Measurements from ENCODE around the gene SHISAL2A. TPM values are rescaled to one million over a fixed set of nuclear protein-coding genes. Genes with fewer than 3 reads are reported as not detected.

SHISAL2A gene
- total RNA-seq: 10 to 100 TPM; 11.3 to 11.4 TPM

- Mint-ChIP-seq H3K27ac (peak within 1 kb of the TSS; percentile 86), H3K4me1 (ENCODE audit: low read depth) (peaks cover 56% of the 10 kb centered on the region), H3K9me3 (no peaks in the 10 kb centered on the region), H3K4me3 (peak within 1 kb of the TSS; percentile 83), H3K27me3 (ENCODE audit: low read depth) (no peaks in the 10 kb centered on the region), H3K36me3 (ENCODE audit: low read depth) (peaks cover 1% of the 10 kb centered on the region)
- intact Hi-C loops (cut with micrococcal nuclease): loop anchor here (1.0 kb wide), 1 partner anchor 31 kb away; the partner anchor contains the start of gene GPX7
- CTCF ChIA-PET: interaction anchor here (0.9 to 1.3 kb wide), 2 partner anchors 29 to 217 kb away, joined by 3 to 4 read pairs; no protein-coding TSS in a partner anchor
- peak; percentile 73 for DNase-seq
These were observed at the start of gene SHISAL2A for GRCh38 chr1:52632732-52633290. SHISAL2A (plus strand) TSS chr1:52633168; CDS start chr1:52633494, 326 bp downstream.

DNA sequence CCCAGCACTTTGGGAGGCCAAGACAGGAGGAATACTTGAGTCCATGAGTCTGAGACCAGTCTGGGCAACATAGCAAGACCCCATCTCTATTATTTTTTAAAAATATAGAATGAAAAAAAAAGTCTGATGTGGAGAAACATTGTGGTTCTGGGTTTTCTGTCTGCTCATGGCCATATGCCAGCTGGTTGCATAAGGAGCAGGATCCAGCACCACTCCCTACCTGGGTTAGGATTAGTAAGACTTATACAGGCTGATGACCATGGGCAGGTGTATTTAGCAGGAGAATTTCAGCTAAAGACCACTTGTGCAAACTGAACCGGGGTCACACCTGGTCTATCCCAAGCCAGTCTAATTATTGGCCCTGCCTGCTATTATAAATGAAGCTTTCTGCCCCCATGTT is 47.5 kb upstream of the SHISAL2A start:
- no peak overlapping the region for H3K4me3 Mint-ChIP-seq
- CTCF ChIA-PET: no interaction called here
- intact Hi-C loops (cut with micrococcal nuclease): no loop called here
- no peak overlapping the region for H3K27ac Mint-ChIP-seq
- H3K36me3 Mint-ChIP-seq (ENCODE audit: low read depth): no peaks in the 10 kb centered on the region
- no peak for DNase-seq
- no peaks in the 10 kb centered on the region for H3K27me3 Mint-ChIP-seq (ENCODE audit: low read depth)
- H3K4me1 Mint-ChIP-seq (ENCODE audit: low read depth): no peaks in the 10 kb centered on the region
- H3K9me3 Mint-ChIP-seq: no peaks in the 10 kb centered on the region

DNA sequence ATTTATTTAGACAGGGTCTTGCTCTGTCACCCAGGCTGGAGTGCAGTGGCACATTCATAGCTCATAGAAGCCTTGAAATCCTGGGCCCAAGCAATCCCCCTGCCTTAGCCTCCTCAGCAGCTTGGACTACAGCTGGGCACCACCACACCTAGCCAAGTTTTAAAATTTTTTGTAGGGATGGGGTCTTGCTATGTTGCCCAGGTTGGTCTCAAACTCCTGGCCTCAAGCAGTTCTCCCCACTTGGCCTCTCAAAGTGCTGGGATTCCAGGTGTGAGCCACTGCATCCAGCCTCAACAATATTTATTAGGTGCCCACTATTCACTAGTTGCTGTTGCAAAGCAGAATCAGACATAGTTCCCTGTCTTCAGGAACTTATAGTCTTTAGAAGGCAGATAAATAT is 44.9 kb upstream of the SHISAL2A start:
- no peak for DNase-seq
- CTCF ChIA-PET: no interaction called here
- no peaks in the 10 kb centered on the region for H3K4me1 Mint-ChIP-seq (ENCODE audit: low read depth)
- no peaks in the 10 kb centered on the region for H3K27me3 Mint-ChIP-seq (ENCODE audit: low read depth)
- H3K36me3 Mint-ChIP-seq (ENCODE audit: low read depth): no peaks in the 10 kb centered on the region
- H3K27ac Mint-ChIP-seq: no peak overlapping the region
- no peaks in the 10 kb centered on the region for H3K9me3 Mint-ChIP-seq
- no peak overlapping the region for H3K4me3 Mint-ChIP-seq
- intact Hi-C loops (cut with micrococcal nuclease): no loop called here

GRCh38 chr1:52588535-52588934 is 44.4 kb upstream of the SHISAL2A start:
- Mint-ChIP-seq H3K9me3 (no peaks in the 10 kb centered on the region), H3K27me3 (ENCODE audit: low read depth) (no peaks in the 10 kb centered on the region), H3K4me3 (no peak overlapping the region), H3K4me1 (ENCODE audit: low read depth) (no peaks in the 10 kb centered on the region), H3K36me3 (ENCODE audit: low read depth) (no peaks in the 10 kb centered on the region), H3K27ac (no peak overlapping the region)
- no peak for DNase-seq
- CTCF ChIA-PET: no interaction called here
- intact Hi-C loops (cut with micrococcal nuclease): no loop called here

DNA sequence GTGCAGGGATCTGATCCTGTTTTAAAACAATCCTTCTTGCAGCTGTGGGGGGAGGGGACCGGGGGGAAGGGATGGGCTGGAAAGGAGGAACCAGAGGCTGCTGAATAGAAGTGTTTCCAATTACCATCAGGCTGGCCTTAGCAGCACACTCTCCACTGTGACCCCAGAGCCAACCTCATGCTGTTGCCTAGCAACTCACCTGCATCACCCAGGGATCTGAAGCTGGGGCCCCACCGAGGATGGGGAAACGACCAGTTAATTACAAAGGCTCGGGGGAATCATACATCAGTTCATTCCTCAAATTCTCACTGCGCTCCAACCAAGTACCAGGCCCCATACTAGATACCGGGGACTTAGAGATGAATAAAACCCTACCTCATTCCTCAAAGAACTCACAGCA is 42.7 kb upstream of the SHISAL2A start:
- no peak for DNase-seq
- intact Hi-C loops (cut with micrococcal nuclease): no loop called here
- H3K4me1 Mint-ChIP-seq (ENCODE audit: low read depth): no peaks in the 10 kb centered on the region
- H3K27me3 Mint-ChIP-seq (ENCODE audit: low read depth): no peaks in the 10 kb centered on the region
- no peaks in the 10 kb centered on the region for H3K36me3 Mint-ChIP-seq (ENCODE audit: low read depth)
- H3K4me3 Mint-ChIP-seq: no peak overlapping the region
- H3K9me3 Mint-ChIP-seq: no peaks in the 10 kb centered on the region
- no peak overlapping the region for H3K27ac Mint-ChIP-seq
- CTCF ChIA-PET: no interaction called here

GRCh38 chr1:52592637-52593323 is 40.2 kb upstream of the SHISAL2A start:
- Mint-ChIP-seq H3K4me1 (ENCODE audit: low read depth) (no peaks in the 10 kb centered on the region), H3K36me3 (ENCODE audit: low read depth) (no peaks in the 10 kb centered on the region), H3K4me3 (no peak overlapping the region), H3K27me3 (ENCODE audit: low read depth) (no peaks in the 10 kb centered on the region), H3K9me3 (no peaks in the 10 kb centered on the region), H3K27ac (no peak overlapping the region)
- DNase-seq: no peak
- intact Hi-C loops (cut with micrococcal nuclease): no loop called here
- CTCF ChIA-PET: interaction anchor here (0.6 to 1.3 kb wide), 2 partner anchors 11 to 127 kb away, joined by 3 to 4 read pairs; no protein-coding TSS in a partner anchor

GRCh38 chr1:52593495-52593894 is 39.5 kb upstream of the SHISAL2A start:
- CTCF ChIA-PET: interaction anchor here (0.6 to 1.3 kb wide), 3 partner anchors 10 to 128 kb away, joined by 3 to 4 read pairs (median 3); no protein-coding TSS in a partner anchor
- Mint-ChIP-seq H3K4me3 (no peak overlapping the region), H3K27ac (no peak overlapping the region)

DNA sequence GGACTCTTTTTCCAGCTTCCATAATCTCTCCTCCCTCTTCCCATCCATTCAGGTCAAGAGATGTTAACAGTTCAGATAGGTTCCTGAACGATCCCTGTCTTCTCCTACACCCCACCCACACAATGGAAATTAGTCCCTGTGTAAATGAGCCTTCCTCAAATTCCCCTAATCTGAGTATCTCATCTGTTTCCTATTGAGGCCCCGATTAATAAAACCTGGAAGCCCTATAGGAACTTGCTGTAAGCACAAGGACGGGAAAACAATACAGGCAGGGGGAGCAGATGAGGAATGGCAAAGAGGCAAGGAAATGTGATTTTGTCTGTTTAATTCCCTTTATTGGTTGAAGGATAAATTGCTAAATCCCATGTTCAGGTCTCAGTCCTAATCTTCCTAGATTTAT is 37.9 kb upstream of the SHISAL2A start:
- DNase-seq: no peak
- no peaks in the 10 kb centered on the region for H3K27me3 Mint-ChIP-seq (ENCODE audit: low read depth)
- no peak overlapping the region for H3K4me3 Mint-ChIP-seq
- intact Hi-C loops (cut with micrococcal nuclease): no loop called here
- CTCF ChIA-PET: no interaction called here
- no peaks in the 10 kb centered on the region for H3K36me3 Mint-ChIP-seq (ENCODE audit: low read depth)
- no peak overlapping the region for H3K27ac Mint-ChIP-seq
- no peaks in the 10 kb centered on the region for H3K9me3 Mint-ChIP-seq
- H3K4me1 Mint-ChIP-seq (ENCODE audit: low read depth): no peaks in the 10 kb centered on the region

More at GRCh38 chr1:52593495-52593894, 39.5 kb upstream of the SHISAL2A start:
- intact Hi-C loops (cut with micrococcal nuclease): no loop called here
- Mint-ChIP-seq H3K9me3 (no peaks in the 10 kb centered on the region), H3K27me3 (ENCODE audit: low read depth) (no peaks in the 10 kb centered on the region), H3K4me1 (ENCODE audit: low read depth) (no peaks in the 10 kb centered on the region), H3K36me3 (ENCODE audit: low read depth) (no peaks in the 10 kb centered on the region)
- no peak for DNase-seq

DNA sequence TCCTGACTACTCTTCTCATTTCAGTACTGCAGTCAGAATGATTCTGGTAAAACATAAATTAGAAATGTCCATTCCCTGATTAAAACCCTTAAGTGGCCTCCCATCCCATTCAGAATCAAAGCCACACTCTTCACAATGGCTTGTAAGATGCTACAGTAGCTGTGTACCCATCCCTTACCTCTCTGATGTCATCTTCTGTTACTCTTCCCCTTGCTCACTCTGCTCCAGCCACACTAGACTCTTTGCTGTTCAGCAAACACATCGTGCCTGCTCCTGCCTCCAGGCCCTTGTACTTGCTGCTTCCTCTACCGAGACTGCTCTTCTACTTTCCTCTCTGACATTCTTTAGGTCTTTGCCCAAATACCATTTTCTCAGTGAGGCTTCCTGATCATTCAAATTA is 35.1 kb upstream of the SHISAL2A start:
- Mint-ChIP-seq H3K36me3 (ENCODE audit: low read depth) (peaks cover 2% of the 10 kb centered on the region), H3K9me3 (no peaks in the 10 kb centered on the region), H3K27ac (no peak overlapping the region), H3K27me3 (ENCODE audit: low read depth) (no peaks in the 10 kb centered on the region), H3K4me1 (ENCODE audit: low read depth) (peaks cover 11% of the 10 kb centered on the region), H3K4me3 (no peak overlapping the region)
- DNase-seq: no peak
- intact Hi-C loops (cut with micrococcal nuclease): no loop called here
- CTCF ChIA-PET: no interaction called here

DNA sequence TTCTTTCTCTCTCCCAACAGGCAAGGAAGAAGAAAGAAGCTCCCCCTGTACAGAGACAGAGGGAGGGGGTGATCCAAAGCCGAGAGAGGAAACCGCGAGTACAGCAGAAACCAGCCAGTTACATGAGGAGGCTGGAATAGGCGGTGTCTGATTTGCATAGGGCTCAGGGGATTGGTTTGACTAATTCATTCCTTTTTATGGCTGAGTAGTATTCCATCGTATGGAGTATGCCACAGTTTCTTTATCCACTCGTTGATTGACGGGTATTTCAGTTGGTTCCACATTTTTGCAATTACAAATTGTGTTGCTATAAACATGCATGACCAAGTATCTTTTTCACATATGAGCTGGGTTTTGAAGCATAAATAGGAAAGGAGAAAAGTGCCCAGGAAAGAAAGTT is 34.2 kb upstream of the SHISAL2A start:
- no peak for DNase-seq
- no peak overlapping the region for H3K4me3 Mint-ChIP-seq
- intact Hi-C loops (cut with micrococcal nuclease): no loop called here
- H3K27me3 Mint-ChIP-seq (ENCODE audit: low read depth): no peaks in the 10 kb centered on the region
- CTCF ChIA-PET: no interaction called here
- H3K36me3 Mint-ChIP-seq (ENCODE audit: low read depth): peaks cover 4% of the 10 kb centered on the region
- no peak overlapping the region for H3K27ac Mint-ChIP-seq
- H3K4me1 Mint-ChIP-seq (ENCODE audit: low read depth): peaks cover 19% of the 10 kb centered on the region
- no peaks in the 10 kb centered on the region for H3K9me3 Mint-ChIP-seq

DNA sequence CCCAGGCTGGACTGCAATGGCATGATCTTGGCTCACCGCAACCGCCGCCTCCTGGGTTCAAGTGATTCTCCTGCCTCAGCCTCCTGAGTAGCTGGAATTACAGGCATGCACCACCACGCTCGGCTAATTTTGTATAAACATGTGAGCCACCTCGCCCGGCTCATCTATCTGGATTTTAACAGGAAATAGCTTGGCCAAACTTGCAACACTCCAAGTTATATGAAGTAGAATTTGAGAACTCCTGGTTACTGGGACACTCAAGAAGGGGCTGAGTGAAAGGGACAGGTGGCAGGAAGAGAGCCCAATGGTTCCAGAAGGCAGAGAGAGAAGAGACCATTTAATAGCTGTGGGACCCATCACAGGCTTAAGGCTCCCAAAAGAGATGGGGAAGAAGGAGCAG is 33.7 kb upstream of the SHISAL2A start:
- DNase-seq: no peak
- Mint-ChIP-seq H3K27me3 (ENCODE audit: low read depth) (no peaks in the 10 kb centered on the region), H3K4me3 (no peak overlapping the region), H3K4me1 (ENCODE audit: low read depth) (peaks cover 24% of the 10 kb centered on the region), H3K36me3 (ENCODE audit: low read depth) (peaks cover 5% of the 10 kb centered on the region), H3K9me3 (no peaks in the 10 kb centered on the region), H3K27ac (no peak overlapping the region)
- intact Hi-C loops (cut with micrococcal nuclease): no loop called here
- CTCF ChIA-PET: no interaction called here

DNA sequence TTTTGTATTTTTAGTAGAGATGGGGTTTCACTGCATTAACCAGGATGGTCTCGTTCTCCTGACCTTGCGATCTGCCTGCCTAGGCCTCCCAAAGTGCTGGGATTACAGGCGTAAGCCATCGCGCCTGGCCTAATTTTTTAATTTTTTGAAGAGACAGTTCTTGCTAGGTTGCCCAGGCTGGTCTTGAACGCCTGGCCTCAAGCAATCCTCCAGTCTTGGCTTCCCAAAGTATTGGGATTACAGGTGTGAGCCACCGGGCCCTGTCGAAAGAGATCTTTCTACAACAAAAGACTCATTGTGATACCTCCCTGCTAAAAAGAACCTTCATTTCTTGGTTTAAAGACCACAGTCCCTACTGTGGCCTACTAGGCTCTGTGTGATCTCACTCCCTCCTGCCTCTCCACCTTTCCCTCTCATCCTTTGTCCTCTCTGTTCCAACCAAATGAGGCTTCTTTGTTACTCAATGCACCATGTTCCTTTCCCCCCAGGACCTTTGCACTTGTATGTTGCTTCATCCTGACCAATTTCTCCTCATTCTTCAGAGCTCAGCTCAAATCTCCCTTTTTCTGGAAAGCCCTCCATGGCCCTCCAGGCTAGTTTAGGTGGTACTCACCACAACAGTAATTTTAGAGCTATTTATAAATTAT is 32.3 kb upstream of the SHISAL2A start:
- intact Hi-C loops (cut with micrococcal nuclease): no loop called here

More for the DNA sequence above, 32.3 kb upstream of the SHISAL2A start:
- CTCF ChIA-PET: interaction anchor here (0.8 kb wide), 1 partner anchor 541 kb away, joined by 3 read pairs; no protein-coding TSS in a partner anchor
- DNase-seq: no peak
- no peaks in the 10 kb centered on the region for H3K9me3 Mint-ChIP-seq
- H3K27ac Mint-ChIP-seq: no peak overlapping the region
- peaks cover 6% of the 10 kb centered on the region for H3K36me3 Mint-ChIP-seq (ENCODE audit: low read depth)
- no peak overlapping the region for H3K4me3 Mint-ChIP-seq
- peaks cover 35% of the 10 kb centered on the region for H3K4me1 Mint-ChIP-seq (ENCODE audit: low read depth)
- no peaks in the 10 kb centered on the region for H3K27me3 Mint-ChIP-seq (ENCODE audit: low read depth)

Data from activated naive CD4-positive, alpha-beta T cell treated with anti-CD3 and anti-CD28 coated beads for 36 hours (primary cell).